Middle frontal gyrus (tissue), 1 donor: ENCODE measurements around the gene KCNAB3.

Source experiments
- DNase-seq: peaks from one replicate; pipeline ENCODE4 v3.0.0-alpha.2; 2015; ENCODE audit warnings: low spot score; ENCODE audit errors: extremely low spot score

The KCNAB3 gene

DNA sequence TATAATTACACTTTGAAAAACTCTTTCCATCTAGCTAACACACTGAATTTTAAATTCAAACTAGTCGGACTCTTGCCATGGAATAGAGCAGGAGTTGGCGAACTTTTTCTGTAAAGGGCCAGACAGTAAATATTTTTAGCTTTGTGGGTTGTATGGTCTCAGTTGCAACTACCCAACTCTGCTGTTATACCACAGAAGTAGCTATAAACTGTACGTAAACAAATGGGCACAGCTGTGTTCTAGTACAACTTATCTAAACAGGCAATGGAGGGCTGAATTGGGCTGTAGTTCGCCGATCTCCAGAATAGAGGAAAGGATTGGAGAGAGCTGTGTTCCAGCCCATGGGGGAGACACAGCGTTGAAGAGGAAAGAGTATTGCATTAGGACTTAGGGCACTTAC is 11.1 kb upstream of the KCNAB3 start:
- no peak for DNase-seq

DNA sequence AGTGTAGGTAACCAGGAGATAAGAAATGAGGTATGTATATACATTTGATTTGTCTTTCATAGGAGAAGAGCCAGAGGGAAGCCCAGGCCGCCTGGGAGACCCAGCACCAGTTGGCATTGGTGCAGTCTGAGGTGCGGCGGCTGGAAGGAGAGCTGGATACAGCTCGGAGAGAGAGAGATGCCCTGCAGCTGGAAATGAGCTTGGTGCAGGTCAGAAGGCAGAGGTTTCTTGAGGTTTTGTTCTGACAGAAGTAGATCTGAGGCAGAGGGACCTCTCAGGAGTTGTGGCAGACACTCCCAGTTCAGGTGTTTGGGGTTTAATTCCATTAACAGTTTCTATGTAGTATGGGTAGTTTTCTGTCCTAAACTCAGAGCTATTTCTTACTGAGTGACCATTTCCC is 10.4 kb upstream of the KCNAB3 start:
- no peak for DNase-seq

GRCh38 chr17:7935859-7936258 is 6.2 kb upstream of the KCNAB3 start:
- DNase-seq = no peak

DNA sequence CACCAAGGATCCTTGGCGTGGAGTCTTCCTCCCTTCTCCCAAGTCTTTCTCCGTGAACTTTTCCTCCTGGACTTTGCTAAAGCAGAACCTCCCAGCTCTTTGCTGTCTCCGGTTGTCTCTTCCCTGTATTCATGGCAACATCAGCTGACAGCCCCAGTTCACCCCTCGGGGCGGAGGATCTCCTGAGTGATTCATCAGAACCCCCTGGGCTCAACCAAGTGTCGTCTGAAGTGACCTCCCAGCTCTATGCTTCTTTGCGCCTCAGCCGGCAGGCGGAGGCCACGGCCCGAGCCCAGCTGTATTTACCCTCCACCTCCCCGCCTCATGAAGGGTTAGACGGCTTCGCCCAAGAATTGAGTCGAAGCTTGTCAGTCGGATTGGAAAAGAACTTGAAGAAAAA is 3.3 kb upstream of the KCNAB3 start:
- no peak for DNase-seq

GRCh38 chr17:7932483-7932891 is 2.8 kb upstream of the KCNAB3 start:
- no peak for DNase-seq

- DNase-seq = peak; percentile 98
Observed at GRCh38 chr17:7931709-7932482, 2.2 kb upstream of the KCNAB3 start, which contains the start of the genes CNTROB and TRAPPC1. Gene CNTROB, plus strand, starts transcription at chr17:7932206. Its CDS starts 874 bp downstream, at chr17:7933080. Gene TRAPPC1, minus strand, starts transcription at chr17:7931946. Its CDS starts 117 bp downstream, at chr17:7931829.

GRCh38 chr17:7930841-7931631 is 1.4 kb upstream of the KCNAB3 start:
- DNase-seq = no peak

- DNase-seq = no peak
Observed at GRCh38 chr17:7927596-7927995, 2.1 kb downstream of the KCNAB3 start.

DNA sequence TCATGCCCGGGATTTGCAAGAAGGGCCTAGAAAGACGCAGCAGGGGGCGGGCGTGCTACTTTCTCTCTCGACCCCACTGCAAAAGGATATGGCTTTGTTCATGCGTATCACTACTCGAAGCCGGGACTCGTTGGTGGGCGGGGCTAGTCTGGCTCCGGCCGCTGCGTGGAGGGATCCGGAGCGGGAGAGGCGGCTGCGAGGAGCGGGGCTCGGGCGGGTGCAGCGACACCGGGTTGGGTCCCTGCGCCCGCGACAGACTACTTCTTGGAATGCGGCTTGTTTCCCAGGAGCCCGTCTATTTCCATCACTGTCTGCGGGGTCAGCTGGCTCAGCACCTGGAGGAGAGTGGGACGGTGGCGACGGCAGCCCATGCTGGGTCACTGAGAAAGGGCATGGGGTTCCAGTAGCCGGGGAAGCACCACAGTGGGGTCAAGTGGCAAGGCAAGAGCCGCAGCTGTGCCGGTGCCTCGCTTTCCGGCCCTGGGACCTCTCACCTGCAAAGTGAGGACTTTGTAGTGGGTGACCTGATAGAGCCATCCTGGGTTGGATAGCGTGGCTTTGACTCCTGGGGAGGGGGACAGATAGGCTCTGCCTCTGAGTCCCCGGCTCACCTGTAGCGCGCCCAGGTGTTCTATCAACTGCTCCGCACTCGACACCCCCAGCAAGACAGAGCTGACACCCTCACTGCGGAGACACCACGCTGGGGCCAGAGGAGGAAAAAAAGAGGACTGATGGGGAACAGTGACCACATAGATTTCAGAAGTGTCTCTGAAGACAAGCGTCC is 6.6 kb downstream of the KCNAB3 start:
- peak; percentile 45 for DNase-seq

GRCh38 chr17:7922269-7922844 is 7.3 kb downstream of the KCNAB3 start:
- DNase-seq = no peak

GRCh38 chr17:7916808-7917207 is 12.8 kb downstream of the KCNAB3 start:
- no peak for DNase-seq

GRCh38 chr17:7916385-7916682 is 13.3 kb downstream of the KCNAB3 start:
- DNase-seq = no peak

DNA sequence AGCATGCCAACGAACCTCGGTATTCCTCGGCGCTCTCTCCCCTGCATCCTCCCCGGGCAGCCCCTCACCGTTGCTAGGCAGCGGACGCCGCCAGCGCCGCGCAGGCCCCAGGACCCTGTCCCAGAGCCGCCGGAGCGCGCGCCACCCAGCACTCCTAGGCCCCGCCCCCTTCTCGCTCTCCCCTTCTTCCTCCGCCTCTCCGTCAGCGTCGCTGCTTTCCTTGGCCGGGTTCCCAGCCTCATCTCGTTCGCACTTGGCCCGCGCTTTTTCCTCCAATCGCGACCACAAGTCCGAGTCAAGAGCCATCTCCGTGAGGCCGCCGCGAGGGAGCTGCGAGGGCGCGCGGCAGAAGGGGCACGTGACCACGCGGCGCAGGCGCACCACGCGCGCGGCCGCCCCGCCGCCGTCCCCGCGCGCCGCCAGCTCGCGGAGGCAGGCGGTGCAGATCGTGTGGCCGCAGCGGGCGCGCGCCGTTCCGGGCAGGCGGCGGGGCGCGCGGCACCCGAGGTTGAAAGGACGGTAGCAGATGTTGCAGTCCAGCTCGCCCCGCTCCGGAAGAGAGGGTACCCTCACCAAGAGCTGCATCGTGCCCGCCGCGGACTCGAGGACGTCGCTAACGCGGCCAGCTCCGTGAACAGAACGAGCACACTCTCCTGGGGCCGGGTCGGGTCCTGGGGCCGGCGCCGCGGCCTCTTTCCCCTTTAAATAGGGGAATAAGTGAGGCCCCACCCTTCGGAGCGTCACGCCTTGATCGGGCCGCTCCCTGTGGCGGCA is 13.9 kb downstream of the KCNAB3 start, which contains the start of gene RNF227:
Gene RNF227 (minus strand): TSS at position 679 of the 774 bp plus-strand sequence. CDS start 94 bp downstream, at position 585.
- peak; percentile 73 for DNase-seq

GRCh38 chr17:7915179-7915610 is 14.5 kb downstream of the KCNAB3 start:
- no peak for DNase-seq

DNA sequence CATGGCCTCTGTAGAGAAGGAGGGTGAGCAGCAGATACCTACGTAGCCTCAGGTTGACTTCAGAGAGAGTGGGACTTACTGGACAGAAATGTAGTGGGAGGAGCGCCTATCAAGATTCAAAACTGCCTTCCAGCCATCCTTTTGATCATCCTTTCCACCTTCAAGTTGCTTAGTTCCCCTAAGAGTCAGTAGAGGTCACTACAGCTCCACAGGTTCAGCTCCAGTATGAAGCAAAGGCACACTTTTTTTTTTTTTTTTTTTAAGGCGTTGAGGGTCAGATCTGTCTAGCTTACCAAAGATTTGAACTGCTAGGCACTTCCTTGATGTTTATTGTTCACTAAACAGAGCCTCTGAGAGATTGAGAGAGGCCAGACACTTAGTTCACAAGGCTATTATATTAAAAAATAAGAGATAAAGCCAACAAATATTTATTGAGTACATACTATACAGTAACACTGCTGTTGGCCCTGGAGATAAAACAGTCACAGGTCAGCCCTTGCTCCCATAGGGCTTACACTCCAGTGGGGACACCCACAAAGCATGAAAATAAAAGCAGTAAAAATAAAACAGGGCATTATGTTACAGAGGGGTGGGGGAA is 16.6 kb downstream of the KCNAB3 start:
- DNase-seq = no peak

- DNase-seq = no peak
Observed at GRCh38 chr17:7911116-7911515, 18.5 kb downstream of the KCNAB3 start.

GRCh38 chr17:7910711-7911110 is 18.9 kb downstream of the KCNAB3 start:
- DNase-seq = no peak

GRCh38 chr17:7910281-7910680 is 19.4 kb downstream of the KCNAB3 start:
- DNase-seq = no peak

DNA sequence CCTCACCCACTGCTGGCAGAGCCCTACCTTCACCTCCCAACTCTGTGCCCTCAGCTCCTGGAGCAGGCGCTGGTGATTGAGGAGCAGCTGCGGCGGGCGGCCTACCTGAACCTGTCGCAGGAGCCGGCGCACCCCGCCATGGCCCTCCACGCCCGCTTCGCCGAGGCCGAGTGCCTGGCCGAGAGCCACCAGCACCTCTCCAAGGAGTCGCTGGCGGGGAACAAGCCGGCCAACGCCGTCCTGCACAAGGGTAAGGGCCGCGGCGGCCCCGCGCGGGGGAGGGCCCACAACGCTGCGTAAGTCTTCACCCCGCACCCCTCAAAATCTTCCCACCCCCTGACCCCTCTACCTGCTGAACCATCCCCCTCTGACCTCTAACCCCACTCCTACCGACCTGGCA is 20.6 kb downstream of the KCNAB3 start:
- DNase-seq = no peak
